Jurkat, Clone E6-1 (cell line): Measurements from ENCODE around the gene PCCA.
A peak's percentile ranks its signal among the peaks of the same experiment; 100 is the strongest.
"Not testable (repeated sequence)": the region's sequence is repeated elsewhere in the genome, so short reads cannot be mapped to it uniquely, and the experiment has no call there.

Source experiments
- DNase-seq: peaks from one replicate; pipeline ENCODE4 v3.0.0-alpha.2; 2011; ENCODE audit warnings: low read depth, low spot score
- H3K4me3 ChIP-seq: 2 replicates; pipeline ENCODE4 v1.5.1; 2011; ENCODE audit warnings: mild to moderate bottlenecking, low read length, control low read depth, moderate library complexity

PCCA gene

DNA sequence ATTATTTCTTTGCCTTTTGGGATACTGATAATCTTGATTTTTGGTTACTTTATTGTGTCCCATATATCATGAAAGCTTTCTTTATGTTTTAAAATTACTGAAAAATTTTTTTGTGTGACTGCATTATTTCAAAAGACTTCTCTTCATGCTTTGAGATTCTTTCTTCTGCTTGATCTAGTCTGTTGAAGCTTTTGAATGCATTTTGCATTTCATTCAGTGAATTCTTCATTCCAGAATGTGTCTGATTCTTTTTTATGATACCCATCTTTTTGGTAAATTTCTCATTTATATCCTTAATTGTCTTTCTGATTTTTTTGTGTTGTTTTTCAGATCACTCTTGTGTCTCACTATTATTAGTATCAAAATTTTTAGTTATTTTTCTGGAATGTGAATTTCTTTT, 289.6 kb downstream of the PCCA start:
- H3K4me3 ChIP-seq, result no peak overlapping the region
- no peak for DNase-seq

DNA sequence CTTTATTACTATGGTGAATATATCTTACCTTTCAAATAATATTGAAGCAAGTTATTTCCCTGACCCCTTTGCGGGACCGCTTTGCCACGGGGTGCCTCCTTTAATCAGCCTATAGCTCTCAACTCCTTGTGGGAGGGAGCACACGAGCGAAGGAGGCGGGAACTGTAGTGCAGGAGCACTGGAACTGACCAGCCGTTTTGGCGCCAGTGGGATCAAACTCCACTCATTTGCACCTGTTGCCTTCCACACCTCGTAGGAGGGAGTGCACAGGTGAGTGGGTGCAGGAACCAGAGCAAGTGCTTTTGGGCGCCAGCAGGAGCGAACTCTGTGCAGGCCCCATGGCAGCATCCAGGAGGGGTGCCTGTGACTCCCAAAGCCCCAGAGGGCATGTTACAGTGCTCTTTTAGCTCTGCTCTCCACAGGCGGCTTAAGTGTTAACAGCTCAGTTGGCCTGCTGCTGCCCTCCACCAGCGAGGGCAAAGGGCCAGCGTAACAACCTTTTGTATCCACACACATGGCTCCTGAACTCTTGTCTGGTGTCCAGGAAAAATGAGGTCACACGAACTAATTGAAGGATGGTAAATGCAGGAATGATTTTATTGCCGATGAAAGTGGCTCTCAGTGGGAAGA, 292.8 kb downstream of the PCCA start:
- no peak overlapping the region for H3K4me3 ChIP-seq
- DNase-seq, result no peak

DNA sequence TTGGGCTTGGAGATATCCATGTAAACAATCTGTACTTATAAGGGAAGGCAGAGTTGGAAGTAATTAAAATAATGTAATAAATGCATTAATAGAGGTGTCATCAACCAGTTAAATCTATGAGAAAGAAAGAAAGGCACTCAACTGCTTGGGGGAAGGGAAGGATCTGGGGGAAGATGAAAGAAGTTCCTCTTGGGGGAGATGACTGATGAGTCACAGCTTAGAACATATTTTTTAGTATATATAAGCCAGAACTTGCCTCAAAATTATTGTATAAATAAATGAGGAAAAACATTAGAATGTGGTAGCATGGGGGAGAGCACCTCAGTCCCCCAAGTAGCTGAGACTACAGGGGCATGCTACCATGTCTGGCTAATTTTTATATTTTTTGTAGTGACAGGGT, 293.9 kb downstream of the PCCA start:
- DNase-seq, result peak; percentile 15
- no peak overlapping the region for H3K4me3 ChIP-seq

DNA sequence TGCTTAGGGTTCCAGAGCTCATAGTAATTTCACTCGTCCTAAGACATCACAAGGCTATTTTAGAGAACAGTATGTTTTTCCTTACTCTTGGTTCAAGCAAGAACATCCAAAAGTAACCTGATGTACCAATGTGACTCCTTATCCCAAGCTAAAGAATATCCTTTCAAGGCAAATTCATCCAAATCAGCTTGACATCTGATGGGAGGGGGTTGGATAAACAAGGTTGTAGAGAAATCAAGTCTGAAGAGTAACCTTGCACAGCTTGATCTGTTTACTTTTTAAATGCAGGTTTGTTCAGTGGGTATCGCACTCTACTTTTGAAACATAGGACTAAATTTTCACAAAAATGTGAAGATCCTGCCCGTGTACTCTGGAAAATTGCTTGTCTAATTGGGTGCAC, 298.5 kb downstream of the PCCA start:
- H3K4me3 ChIP-seq, result no peak overlapping the region
- no peak for DNase-seq

DNA sequence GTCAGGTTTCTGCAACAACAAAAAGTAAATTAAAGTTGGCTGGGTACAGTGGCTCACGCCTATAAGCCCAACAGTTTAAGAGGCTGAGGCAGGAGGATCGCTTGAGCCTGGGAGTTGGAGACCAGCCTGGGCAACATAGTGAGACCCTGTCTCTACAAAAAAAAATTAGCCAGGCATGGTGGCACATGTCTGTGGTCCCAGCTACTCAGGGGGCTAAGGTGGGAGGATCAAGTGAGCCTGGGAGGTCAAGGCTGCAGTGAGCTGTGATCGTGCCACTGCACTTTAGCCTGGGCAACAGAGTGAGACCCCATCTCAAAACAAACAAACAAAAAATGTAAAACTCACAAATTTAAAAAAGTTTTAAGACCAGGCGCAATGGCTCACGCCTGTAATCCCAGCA, 299.3 kb downstream of the PCCA start:
- not testable (repeated sequence) for H3K4me3 ChIP-seq, DNase-seq

DNA sequence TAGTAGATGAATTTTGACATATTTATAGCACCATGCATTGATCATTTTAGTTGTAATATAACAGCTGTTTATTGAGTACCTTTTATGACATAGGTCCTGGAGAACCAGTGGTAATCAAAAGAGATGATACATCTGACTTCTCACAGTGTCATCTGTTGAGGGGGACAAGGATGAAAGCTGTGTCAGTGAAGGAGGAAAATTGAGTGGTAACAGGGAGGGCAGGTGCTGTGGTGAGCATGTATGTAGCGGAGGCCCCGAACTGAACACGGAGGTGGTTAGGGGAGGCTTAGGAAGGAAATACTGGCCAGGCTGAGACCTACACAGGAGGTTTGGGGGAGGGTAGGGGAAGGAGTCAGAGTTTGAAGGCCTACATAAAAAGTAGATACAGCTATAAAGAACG, 300.0 kb downstream of the PCCA start:
- peak; percentile 96 for DNase-seq
- H3K4me3 ChIP-seq, result peak overlapping the region; percentile 27

DNA sequence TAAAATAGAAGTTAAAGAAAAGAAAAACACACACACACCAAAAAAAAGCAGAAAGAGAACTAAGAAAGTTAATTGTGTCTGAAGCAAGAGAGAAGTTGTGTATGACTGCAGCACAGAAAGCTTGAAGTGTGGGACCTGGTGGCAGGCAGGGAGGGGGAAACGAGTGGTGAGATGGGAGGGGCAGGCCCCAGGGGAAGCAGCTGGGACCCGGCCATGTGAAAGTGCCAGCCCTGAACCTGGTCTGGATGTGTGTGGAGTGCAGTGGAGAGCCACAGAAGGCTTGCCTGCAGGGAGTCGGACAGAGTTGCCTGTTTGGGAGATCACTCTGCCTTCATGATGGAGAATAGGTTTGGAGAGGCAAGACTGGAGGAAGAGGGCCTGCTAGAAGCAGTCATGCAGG, 300.7 kb downstream of the PCCA start:
- peak; percentile 52 for DNase-seq

DNA sequence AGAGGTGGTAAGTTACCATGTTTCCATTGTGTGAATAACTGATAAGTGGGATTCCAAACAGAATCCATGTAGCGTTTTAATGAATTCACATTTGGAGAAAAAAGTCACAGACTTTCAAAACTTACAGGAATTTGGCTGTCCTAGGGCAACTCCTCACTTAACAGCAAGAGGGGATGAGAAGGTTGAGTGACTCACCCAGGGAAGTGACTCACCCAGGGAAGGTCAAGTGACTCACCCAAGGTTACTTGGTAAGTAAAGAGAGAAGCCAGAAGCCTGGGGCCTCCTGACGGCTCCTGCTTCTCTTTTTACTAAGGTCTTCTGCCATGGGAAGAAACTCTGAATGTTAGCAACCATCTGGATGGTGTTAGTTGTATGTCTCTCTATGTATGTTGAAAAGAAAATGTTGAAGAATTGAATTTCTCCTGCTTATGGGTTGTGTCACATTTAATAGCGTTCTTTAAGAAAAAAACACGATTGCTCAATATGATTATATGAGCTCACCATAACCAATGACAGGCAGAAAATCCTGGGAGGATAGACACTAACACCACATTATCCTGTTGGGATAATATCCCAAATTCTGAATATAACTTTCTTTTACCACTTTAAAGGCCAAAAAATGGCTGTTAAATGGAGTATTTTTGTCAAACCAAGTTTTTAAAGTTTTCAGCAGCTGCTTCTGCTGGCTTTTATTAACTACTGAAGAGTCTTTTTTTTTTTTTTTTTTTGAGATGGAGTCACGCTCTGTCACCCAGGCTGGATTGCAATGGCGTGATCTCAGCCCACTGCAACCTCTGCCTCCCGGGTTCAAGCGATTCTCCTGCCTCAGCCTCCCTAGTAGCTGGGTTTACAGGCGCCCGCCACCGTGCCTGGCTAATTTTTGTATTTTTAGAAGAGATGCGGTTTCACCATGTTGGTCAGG, 304.1 kb downstream of the PCCA start:
- H3K4me3 ChIP-seq, result no peak overlapping the region
- peak; percentile 37 for DNase-seq

More for the DNA sequence above, 300.7 kb downstream of the PCCA start:
- H3K4me3 ChIP-seq, result peak overlapping the region; percentile 27; the same call in 1 of the 2 replicates

DNA sequence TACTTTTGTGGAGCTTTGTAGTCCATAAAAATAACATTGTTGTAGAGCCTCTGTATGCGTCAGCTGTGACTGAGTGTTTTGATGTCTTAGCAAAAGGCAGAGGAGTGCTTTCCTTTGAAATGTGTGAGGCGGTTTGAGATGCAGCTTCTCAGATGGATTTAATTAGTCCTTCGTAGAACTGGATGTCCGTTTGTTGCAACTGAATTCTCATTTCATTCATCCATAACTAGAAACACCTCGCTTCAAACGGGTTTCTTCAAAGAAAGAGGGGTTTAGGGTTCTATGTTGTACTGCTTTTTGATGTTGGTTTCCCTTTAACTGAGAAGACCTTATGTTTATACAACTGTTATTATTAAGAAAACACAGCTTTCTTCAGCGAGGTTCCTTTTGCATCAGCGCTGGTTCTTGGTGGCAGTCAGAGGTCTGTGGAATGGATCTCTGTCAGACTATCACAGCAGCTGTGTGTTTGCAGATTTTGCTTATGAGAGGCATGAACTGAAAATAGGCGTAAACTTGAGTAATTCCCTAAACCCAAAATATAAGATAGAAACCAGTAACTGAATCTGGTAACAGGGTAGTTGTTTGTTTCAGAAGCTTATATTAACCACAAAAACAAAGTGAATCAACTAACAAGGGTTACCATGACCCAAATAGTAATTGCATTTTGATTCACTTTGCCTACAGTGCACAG, 305.3 kb downstream of the PCCA start:
- H3K4me3 ChIP-seq, result peak overlapping the region; percentile 15

DNA sequence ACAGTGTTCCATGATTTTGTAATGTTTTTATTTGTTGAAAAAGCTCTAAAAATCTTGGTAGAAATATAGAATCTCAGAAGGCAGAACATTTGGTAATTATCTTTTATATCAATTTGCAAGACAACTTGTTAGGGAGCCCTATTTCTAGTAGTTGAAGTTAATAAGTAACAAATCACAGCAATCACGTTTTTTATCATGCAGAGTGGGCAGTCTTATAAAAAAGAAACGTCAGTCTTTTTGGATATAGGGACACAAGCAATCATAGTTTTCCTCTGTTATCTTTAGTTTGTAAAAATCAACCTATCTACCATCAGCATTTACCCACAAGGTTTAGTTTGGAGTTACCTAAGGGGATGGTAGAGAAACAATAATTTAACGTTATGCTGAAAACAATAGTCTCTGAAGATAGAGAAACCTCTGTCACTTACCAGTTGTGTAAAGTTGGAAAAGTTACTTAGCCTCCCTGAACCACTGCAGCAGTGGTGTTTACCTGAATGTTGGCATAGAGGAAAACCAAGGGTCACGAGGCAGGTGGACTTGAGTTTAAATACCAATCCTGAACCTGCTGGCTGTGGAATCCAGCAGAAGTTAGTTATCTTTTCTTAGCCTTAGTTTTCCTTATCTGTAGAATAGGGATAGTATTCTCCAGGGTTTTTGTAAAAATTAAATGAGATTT, 306.9 kb downstream of the PCCA start:
- no peak for DNase-seq
- no peak overlapping the region for H3K4me3 ChIP-seq

More for the DNA sequence above, 305.3 kb downstream of the PCCA start:
- DNase-seq, result peak; percentile 68

DNA sequence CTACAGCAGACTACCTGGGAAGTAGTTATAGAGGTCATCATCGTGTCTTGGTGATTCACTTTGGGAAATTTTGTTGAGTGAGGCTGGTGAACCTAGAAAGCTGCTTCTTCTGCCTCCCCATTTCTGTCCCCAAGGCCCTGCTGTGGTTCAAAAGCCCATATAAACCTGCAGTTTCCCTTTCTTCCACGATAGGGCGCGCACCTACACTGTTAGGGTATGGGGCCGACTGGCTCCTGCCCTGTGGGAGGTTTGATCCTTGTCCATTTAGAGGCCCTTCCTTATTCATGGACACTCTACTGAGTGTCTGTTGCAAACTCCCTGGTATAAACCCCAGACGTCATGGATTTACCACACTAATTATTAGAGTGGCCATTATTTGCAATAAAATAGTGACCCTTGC, 307.9 kb downstream of the PCCA start:
- H3K4me3 ChIP-seq, result no peak overlapping the region
- no peak for DNase-seq

DNA sequence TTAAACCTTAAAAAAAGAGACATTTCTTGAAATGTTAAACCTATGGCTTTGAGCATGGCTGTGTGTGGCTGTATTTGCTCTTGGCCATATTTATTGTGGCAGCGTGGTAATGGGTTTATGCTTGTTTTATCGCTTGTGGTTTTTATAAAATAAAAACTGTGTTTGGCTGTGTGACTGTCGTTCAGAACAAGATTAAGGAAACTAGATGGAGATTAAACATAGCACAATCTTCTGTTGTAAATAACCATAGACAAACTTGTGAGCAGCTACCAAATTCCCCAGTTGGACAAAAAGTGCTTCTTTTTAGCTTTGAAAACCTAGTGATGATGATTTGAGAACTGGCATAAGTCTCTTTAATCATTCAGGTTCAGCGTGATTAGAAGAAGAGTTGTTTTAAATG, 308.7 kb downstream of the PCCA start:
- peak; percentile 21 for DNase-seq
- H3K4me3 ChIP-seq, result no peak overlapping the region

DNA sequence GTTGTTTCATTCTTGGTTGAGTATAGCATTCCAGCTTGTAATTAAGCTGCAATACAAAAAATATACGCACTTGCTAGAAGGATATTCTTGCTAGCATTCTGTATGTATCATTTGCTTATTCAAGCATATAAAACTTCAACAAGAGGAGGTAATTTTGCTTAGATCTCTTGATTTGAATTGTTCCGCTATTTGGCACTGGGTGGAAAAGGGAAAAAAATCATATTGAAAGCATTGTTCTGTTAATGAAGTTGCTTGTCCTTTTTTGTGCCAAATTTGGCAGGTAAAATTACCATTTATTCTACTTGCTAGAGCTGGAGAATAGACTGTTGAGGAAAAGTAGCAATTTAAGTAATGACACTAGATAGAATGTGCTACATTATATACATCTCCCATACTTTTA, 309.5 kb downstream of the PCCA start:
- no peak overlapping the region for H3K4me3 ChIP-seq
- DNase-seq, result no peak

DNA sequence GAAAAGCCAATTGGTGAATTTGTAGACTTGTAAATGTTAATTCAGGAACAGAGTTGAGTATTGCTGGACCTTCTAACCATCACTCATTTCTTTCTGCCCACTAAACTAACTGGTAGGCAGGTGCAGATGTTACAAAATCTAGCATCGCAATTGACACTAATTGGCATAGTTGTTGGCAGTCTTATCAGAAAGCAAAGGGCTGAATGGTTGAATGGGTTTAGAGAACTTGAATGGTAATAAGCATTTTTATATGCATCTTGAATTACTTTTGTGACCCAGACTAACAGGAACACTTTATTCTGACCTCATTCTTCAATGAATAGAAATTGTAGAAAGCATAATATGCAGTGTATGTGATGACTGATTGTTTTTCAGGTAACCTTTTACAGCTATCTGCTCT, 310.6 kb downstream of the PCCA start:
- no peak for DNase-seq
- no peak overlapping the region for H3K4me3 ChIP-seq

DNA sequence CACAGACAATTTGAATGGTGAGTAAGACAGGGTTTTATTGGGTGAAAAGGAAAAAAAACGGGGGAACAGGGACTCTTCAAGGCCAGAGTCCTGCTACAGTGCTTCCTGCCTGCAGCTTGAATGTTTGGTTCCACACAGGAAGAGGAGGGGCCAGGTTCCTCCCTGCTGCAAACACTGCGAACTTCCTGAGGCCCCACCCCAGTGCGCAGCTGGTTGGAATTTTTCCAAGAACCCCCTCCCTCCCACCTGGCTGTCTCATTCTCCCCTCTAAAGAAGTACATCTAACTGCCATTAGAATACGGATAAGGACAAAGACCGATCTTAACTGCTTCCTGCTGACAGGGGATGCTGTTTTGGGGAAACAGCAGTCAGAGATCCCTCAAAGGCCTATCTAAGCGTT, 314.8 kb downstream of the PCCA start:
- no peak overlapping the region for H3K4me3 ChIP-seq

DNA sequence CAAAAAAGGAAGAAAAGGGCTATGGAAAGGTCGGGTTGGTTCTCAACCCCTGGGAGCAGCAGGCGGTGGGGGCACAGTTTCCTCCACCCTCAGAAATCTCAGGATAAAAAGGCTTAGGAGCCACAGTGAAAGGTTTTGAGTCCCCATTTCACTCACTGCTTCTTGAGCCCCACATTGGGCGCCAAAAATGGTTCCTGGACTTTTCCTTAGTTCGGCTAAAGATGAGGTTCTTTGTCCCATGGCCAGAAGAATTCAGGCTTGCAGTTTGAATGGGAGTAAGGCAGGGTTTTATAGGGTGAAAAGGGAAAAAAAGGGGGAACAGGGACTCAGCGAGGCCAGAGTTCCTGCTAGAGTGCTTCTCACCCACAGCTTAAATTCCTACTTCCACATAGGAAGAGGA, 320.2 kb downstream of the PCCA start:
- no peak overlapping the region for H3K4me3 ChIP-seq
- no peak for DNase-seq

More for the DNA sequence above, 314.8 kb downstream of the PCCA start:
- no peak for DNase-seq

DNA sequence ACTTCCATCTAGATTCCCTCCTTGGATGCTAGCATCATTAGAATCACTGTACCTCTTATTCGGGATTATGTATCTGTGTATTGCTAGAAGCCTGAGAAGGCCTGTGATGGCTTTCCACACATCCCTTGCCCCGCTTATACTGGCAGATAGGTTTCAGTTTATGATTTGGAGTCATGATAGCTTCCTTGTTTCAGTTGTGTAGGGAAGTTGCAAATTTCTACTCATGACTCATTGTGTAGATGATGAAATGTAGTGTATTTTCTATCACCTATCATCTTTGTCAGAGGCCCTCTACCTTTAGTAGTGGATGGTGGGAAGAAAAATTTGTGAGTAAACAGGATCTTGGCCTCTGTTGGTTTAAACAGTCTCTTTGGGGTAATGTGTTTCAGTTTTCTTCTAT, 334.5 kb downstream of the PCCA start:
- no peak overlapping the region for H3K4me3 ChIP-seq
- no peak for DNase-seq

DNA sequence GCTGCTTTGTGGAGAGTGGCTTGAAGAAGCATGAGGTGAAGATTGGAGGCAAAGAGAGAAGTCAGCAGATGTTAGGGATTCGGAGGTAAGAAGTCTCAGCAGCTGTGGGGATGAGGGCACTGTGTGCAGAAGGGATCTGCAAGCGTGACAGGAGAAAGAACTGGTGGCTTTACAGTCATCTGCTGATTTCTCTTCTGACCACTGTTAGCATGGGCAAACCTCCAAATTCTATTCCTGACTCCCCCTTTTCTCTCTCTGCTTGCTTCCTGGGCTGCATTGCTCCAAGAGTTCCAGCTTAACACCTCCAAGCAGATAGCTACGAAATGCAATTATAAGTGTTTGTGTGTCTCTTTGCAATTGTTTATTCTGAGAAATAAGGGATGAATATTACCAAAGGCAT, 340.1 kb downstream of the PCCA start:
- H3K4me3 ChIP-seq, result no peak overlapping the region
- no peak for DNase-seq

DNA sequence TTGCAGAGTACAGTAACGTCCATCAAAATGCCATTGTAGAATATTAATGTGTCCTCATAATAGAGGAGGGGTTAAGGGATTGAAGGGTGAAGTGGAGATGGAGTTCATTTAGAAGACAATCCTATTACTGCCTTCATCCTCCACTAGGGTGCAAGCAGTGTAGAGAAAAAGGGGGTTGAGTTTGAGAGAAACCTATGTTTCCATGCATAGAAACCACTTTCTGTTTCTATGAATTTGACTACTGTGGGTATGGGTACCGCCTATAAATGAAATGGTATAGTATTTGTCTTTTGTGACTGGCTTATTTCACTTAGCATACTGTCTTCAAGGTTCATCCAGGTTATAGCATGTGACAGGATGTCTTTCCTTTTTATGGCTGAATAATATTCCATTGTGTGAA, 343.7 kb downstream of the PCCA start:
- H3K4me3 ChIP-seq, result no peak overlapping the region
- no peak for DNase-seq
